OCI-LY3 (cell line): ENCODE data around the gene ST6GALNAC2.

ENCODE experiments used
- H2AFZ ChIP-seq: fragments of 200-600, 300-600 bp; shearing (Covaris generic); 2 replicates; pipeline ENCODE4 v1.6.0; 2014; ENCODE audit warnings: antibody characterized with exemption, low read depth, low read length
- H3K27ac ChIP-seq: fragments of 200-600, 300-600 bp; sonication (generic); 2 replicates; pipeline ENCODE4 v1.5.1; 2014; ENCODE audit warnings: mild to moderate bottlenecking, low read length, moderate library complexity, mixed read lengths
- H3K27me3 ChIP-seq: fragments of 200-600, 300-600 bp; sonication (generic); 2 replicates; pipeline ENCODE4 v1.6.1; 2014; ENCODE audit warnings: low read depth, low read length, mixed read lengths
- H3K36me3 ChIP-seq: fragments of 200-600, 300-600 bp; sonication (generic); replicated peaks from 2 replicates; pipeline ENCODE3; 2014; ENCODE audit warnings: low read depth, low read length, mixed read lengths
- H3K4me1 ChIP-seq: fragments of 300-600, 200-600 bp; sonication (generic); 2 replicates; pipeline ENCODE4 v1.6.1; 2014; ENCODE audit warnings: low read length, mixed read lengths
- H3K4me2 ChIP-seq: fragments of 200-600, 300-600 bp; sonication (generic); 2 replicates; pipeline ENCODE4 v1.6.1; 2014; ENCODE audit warnings: low read length, mixed read lengths
- H3K4me3 ChIP-seq: fragments of 300-600, 200-600 bp; sonication (generic); 2 replicates; pipeline ENCODE4 v1.5.1; 2014; ENCODE audit warnings: antibody characterized with exemption, mild to moderate bottlenecking, low read length, moderate library complexity
- H3K79me2 ChIP-seq: fragments of 300-600, 200-600 bp; shearing (Covaris generic); 2 replicates; pipeline ENCODE4 v1.6.1; 2014; ENCODE audit warnings: mild to moderate bottlenecking, low read length, mixed read lengths
- H3K9ac ChIP-seq: fragments of 300-600, 200-600 bp; shearing (Covaris generic); 2 replicates; pipeline ENCODE4 v1.6.0; 2014; ENCODE audit warnings: mild to moderate bottlenecking, low read length, moderate library complexity
- H3K9me3 ChIP-seq: fragments of 200-600, 300-600 bp; shearing (Covaris generic); 2 replicates; pipeline ENCODE4 v1.6.1; 2014; ENCODE audit warnings: low read length, mixed read lengths; ENCODE audit not compliant: insufficient read depth
- H4K20me1 ChIP-seq: fragments of 200-600, 300-600 bp; sonication (generic); 2 replicates; pipeline ENCODE4 v1.6.1; 2016; ENCODE audit warnings: low read length, mixed read lengths; ENCODE audit not compliant: insufficient read depth
- CTCF ChIP-seq: fragments of 200-600, 300-600 bp; sonication (generic); IDR thresholded peaks from 2 replicates; pipeline ENCODE4 v1.5.1; 2014; ENCODE audit warnings: antibody characterized with exemption, low read length, low read depth
- EZH2phosphoT487 ChIP-seq: fragments of 200-600 bp; shearing (Covaris generic); IDR thresholded peaks from 2 replicates; pipeline ENCODE4 v1.6.1; 2018; ENCODE audit warnings: antibody characterized with exemption, mixed run types, low read depth

The ST6GALNAC2 gene

DNA sequence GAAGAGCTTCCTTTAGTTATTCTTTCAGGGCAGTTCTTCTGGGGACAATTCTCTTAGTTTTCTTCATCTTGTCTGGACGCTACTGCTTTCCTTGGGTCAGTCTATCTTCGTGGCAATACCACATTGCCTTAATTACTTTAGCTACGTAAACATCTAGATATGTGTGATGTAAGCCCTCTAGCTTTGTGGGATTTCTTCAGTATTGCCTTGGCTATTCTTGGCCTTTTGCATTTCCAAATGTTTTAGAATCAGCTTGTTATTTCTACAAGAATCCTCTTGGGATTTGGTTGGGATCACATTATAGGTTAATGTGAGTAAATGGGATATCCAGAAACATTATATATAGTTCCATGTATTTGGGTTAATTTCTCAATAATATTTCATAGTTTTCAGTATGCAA lies 9.0 kb upstream of the ST6GALNAC2 start:
- Histone ChIP-seq H3K4me3 (no peak overlapping the region), H3K9me3 (no peaks in the 10 kb centered on the region), H3K9ac (no peak overlapping the region), H3K36me3 (no peaks in the 10 kb centered on the region), H4K20me1 (no peaks in the 10 kb centered on the region), H3K27me3 (0 out of 2 replicates have a peak, but pooled peaks cover 3% of the 10 kb centered on the region), H3K27ac (no peak overlapping the region), H3K4me1 (no peaks in the 10 kb centered on the region), H2AFZ (no peak overlapping the region), H3K79me2 (no peaks in the 10 kb centered on the region), H3K4me2 (no peak overlapping the region)
- no peak for TF ChIP-seq CTCF
- no peak for TF ChIP-seq EZH2phosphoT487

- no peaks in the 10 kb centered on the region for H4K20me1 ChIP-seq
- H3K9me3 ChIP-seq, result no peaks in the 10 kb centered on the region
- no peak overlapping the region for H3K4me3 ChIP-seq
- H3K79me2 ChIP-seq, result no peaks in the 10 kb centered on the region
- H3K4me1 ChIP-seq, result no peaks in the 10 kb centered on the region
- TF ChIP-seq EZH2phosphoT487, result no peak
- no peak for TF ChIP-seq CTCF
- H3K27me3 ChIP-seq, result 0 out of 2 replicates have a peak, but pooled peaks cover 3% of the 10 kb centered on the region
- no peak overlapping the region for H3K9ac ChIP-seq
- no peak overlapping the region for H3K27ac ChIP-seq
- no peaks in the 10 kb centered on the region for H3K36me3 ChIP-seq
- H2AFZ ChIP-seq, result no peak overlapping the region
- H3K4me2 ChIP-seq, result no peak overlapping the region
Observed at GRCh38 chr17:76593959-76594358, 8.3 kb upstream of the ST6GALNAC2 start.

GRCh38 chr17:76593384-76593826 lies 7.7 kb upstream of the ST6GALNAC2 start:
- no peaks in the 10 kb centered on the region for H3K79me2 ChIP-seq
- no peak overlapping the region for H3K27ac ChIP-seq
- H2AFZ ChIP-seq, result no peak overlapping the region
- no peaks in the 10 kb centered on the region for H4K20me1 ChIP-seq
- H3K4me2 ChIP-seq, result no peak overlapping the region
- 0 out of 2 replicates have a peak, but pooled peaks cover 3% of the 10 kb centered on the region for H3K27me3 ChIP-seq
- no peak for TF ChIP-seq CTCF
- no peak for TF ChIP-seq EZH2phosphoT487
- no peak overlapping the region for H3K9ac ChIP-seq
- no peaks in the 10 kb centered on the region for H3K4me1 ChIP-seq
- no peaks in the 10 kb centered on the region for H3K36me3 ChIP-seq
- H3K9me3 ChIP-seq, result no peaks in the 10 kb centered on the region
- H3K4me3 ChIP-seq, result no peak overlapping the region

DNA sequence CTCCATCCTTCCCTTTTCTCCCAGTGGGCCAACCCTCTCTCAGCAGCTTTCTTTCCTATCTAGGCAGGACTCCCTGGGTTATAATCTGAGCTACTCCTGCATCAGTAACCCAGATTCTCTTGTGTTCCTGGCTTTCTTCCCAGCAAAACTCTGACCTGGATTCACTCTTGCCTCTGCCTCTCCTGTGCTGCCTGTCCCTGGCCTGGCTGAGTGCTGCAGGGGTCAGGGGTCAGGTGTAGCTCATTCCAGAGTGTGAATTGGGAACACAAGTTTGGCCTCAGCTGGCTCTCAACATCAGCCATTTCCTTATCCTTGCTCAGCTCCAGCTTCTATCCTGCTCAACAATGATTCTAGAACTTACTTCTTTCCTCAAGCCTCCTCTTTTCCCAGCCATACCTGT lies 2.5 kb upstream of the ST6GALNAC2 start:
- H3K79me2 ChIP-seq, result no peaks in the 10 kb centered on the region
- TF ChIP-seq EZH2phosphoT487 (no peak), CTCF (no peak)
- H3K9ac ChIP-seq, result no peak overlapping the region
- no peaks in the 10 kb centered on the region for H4K20me1 ChIP-seq
- no peak overlapping the region for H2AFZ ChIP-seq
- no peak overlapping the region for H3K4me3 ChIP-seq
- no peaks in the 10 kb centered on the region for H3K27me3 ChIP-seq
- no peaks in the 10 kb centered on the region for H3K9me3 ChIP-seq
- H3K27ac ChIP-seq, result no peak overlapping the region
- H3K4me2 ChIP-seq, result no peak overlapping the region
- no peaks in the 10 kb centered on the region for H3K4me1 ChIP-seq
- no peaks in the 10 kb centered on the region for H3K36me3 ChIP-seq
